OCI-LY1 (cell line): Measurements from ENCODE around the gene HLA-C.

Experiments used
- EZH2 ChIP-seq: fragments of 200-600 bp; sonication (generic), shearing (Covaris generic); IDR thresholded peaks from 2 replicates; pipeline ENCODE4 v1.8.0; 2017; ENCODE audit warnings: borderline replicate concordance, mixed run types, mild to moderate bottlenecking, antibody characterized with exemption, low read length, moderate library complexity, mixed read lengths
- TF ChIP-seq, protein P1 (sequence below): fragments of 200-600 bp; sonication (generic), shearing (Covaris generic); IDR thresholded peaks from 2 replicates; pipeline ENCODE4 v1.5.1; 2017; ENCODE audit warnings: mild to moderate bottlenecking, antibody characterized with exemption, low read length, moderate library complexity, mixed read lengths

DNA sequence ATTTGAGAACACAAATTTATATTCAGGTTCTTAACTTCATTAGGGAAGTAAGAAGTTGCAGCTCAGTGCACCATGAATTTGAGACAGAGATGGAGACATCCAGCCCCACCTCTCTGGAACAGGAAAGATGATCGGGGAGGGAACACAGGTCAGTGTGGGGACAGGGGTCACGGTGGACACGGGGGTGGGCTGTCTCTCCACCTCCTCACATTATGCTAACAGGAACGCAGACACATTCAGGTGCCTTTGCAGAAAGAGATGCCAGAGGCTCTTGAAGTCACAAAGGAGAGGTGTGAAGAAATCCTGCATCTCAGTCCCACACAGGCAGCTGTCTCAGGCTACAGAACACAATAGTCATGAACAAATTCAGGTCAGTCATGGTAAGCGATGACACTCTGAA is 3.1 kb downstream of the HLA-C start:
- TF ChIP-seq, protein P1, sequence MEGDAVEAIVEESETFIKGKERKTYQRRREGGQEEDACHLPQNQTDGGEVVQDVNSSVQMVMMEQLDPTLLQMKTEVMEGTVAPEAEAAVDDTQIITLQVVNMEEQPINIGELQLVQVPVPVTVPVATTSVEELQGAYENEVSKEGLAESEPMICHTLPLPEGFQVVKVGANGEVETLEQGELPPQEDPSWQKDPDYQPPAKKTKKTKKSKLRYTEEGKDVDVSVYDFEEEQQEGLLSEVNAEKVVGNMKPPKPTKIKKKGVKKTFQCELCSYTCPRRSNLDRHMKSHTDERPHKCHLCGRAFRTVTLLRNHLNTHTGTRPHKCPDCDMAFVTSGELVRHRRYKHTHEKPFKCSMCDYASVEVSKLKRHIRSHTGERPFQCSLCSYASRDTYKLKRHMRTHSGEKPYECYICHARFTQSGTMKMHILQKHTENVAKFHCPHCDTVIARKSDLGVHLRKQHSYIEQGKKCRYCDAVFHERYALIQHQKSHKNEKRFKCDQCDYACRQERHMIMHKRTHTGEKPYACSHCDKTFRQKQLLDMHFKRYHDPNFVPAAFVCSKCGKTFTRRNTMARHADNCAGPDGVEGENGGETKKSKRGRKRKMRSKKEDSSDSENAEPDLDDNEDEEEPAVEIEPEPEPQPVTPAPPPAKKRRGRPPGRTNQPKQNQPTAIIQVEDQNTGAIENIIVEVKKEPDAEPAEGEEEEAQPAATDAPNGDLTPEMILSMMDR = no peak
- TF ChIP-seq EZH2 = no peak
